Activated T-helper 9 cell treated with anti-CD3 and anti-CD28 coated beads, Interleukin-2, amount 50 U/mL, for 16 hours (primary cell): ENCODE results near the gene MPO.

Source experiments
- DNase-seq: peaks from one replicate; pipeline ENCODE4 v3.0.0-alpha.2; 2020; ENCODE audit warnings: low read depth

MPO gene, protein sequence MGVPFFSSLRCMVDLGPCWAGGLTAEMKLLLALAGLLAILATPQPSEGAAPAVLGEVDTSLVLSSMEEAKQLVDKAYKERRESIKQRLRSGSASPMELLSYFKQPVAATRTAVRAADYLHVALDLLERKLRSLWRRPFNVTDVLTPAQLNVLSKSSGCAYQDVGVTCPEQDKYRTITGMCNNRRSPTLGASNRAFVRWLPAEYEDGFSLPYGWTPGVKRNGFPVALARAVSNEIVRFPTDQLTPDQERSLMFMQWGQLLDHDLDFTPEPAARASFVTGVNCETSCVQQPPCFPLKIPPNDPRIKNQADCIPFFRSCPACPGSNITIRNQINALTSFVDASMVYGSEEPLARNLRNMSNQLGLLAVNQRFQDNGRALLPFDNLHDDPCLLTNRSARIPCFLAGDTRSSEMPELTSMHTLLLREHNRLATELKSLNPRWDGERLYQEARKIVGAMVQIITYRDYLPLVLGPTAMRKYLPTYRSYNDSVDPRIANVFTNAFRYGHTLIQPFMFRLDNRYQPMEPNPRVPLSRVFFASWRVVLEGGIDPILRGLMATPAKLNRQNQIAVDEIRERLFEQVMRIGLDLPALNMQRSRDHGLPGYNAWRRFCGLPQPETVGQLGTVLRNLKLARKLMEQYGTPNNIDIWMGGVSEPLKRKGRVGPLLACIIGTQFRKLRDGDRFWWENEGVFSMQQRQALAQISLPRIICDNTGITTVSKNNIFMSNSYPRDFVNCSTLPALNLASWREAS

DNA sequence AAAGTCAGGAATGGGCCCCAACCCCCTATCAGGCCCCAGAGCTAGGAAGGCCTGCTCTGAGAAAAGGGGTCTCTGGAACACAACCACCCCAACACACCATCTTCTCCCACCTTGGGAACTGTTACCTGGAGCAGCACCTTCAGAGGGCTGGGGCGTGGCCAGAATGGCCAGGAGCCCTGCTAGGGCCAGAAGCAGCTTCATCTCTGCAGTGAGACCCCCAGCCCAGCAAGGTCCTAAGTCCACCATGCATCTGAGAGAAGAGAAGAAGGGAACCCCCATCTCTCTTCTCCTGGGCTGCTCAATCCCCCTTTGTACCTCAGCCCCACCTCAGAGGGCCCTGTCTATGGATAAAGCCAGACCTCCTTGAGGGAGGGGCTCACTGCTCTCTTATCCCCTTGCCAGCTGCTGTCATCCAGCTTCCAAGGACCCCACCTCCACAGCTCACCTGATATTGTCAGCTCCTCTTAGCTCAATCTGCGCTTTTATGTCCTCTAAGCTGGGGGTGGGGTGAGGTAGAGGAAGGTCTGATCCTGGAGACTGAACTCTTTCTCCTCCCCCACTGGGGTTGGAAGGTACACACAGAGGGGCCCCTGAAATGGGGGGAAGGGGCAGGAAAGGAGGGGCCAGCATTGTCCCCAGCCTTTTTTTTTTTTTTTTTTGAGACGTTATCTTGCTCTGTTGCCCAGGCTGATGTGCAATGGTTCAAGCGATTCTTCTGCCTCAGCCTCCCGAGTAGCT, at the start of gene MPO:
MPO (minus strand) TSS at position 456 of the 738 bp plus-strand sequence; CDS start at position 279, 177 bp downstream.
- DNase-seq, result no peak

DNA sequence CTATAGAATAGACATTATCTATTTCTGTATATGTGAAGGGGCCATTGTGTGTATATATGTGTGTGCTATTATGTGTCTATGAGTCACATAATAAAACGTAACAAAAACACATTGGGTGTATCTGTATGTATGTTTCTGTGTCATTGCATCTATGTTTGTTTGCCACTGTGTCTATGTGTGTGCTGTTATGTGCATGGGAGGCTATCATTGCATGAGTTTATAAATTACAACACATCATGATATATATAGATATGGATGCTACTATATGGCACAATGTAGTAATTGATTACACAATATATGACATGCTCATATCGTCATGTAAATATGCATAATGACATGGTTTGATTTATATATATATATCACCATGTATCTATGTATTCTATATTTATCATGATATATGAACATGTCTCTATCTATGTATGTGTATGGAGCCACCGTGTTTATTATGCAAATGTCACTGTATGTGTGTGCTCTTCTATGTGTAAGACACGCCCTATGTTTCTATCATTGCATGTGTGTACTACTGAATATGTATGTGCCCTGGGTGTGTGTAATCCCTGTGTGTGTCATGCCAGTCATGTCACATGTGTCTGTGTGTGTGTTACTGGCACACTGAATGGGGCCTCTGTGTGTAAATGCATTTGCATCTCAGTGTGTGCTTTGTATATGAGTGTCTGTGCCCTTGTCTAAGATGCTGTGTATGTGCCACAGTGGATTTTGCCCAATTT, 49.2 kb upstream of the MPO start:
- no peak for DNase-seq

DNA sequence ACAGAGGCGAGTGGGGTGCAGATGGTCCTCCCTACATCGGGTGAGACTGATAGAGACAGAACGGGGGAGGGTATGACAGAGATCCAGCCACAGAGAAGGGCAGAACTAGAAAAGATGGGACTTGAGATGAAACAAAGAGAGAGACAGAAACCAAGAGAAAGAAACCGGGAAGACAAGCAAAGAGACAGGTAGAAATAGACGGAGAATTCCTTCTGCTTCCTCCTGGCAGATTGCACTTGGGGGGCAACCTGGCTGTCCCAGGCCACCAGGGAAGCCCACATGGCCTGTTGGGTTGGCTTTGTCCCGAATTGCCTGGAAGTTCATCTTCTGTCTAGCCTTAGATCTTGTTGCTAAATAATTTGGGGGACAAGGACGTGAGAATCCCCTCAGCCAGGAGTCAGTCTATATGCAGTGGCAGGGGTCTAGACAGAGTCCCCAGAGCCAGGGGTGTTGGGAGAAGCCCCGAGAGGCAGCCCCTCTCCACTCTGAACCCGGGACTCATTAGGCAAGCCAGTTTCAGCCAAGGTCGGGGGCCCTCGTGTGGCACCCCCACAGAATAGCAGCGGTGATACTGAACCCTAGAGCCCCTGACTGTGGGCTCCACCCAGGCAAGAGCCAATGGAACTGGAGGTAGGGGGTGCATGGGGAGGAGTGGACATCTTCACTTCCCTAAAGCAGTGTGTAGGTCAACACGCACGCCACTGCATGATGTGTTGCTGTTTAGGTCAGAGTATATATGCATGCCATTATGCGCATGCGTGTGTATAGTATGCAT, 48.5 kb upstream of the MPO start:
- DNase-seq, result peak; percentile 64

DNA sequence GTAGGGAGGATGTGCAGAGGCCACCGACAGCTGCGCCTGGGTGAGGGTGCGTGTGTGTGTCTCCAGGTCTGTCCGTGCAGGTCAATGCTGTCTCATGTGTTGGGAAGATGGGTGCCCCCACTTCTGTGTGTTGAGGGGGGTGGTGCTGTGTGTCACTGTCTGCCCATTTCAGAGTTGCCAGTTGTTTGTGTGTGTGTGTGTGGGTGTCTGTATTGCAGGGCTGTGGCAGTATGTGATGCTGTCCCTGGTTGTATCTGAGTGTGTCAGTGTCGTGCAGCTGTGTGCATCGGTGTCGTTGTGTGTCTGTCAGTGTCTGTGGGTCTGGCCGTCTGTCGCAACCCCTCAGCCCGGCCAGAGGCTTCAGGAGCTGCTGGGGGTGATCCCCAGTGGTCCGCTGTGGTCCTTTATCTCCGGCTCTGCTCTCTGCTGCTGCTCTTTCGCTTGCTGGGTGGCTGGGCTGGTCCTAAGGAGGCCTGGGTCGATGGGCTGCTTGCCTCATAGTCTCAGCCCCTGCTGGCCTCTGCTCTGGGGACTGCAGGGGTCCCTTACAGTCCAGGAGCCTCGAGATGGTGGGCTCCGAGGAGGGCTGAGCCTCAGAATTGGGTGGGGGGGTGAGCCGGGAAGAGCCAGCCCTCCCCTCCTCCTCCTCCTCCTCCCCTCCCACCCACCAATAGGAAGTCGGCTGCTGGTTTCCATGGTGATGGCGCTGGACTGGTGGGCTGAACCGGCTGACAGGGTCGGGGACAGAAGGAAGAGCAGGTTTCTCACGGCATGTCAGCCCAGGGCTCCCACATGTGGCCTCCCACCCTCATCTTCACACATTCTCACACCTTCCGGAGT, 47.7 kb upstream of the MPO start, which contains the start of gene TSPOAP1:
TSPOAP1 (minus strand) TSS at position 601 of the 840 bp plus-strand sequence. CDS start 875 bp downstream, outside the sequence.
- DNase-seq, result peak; percentile 60

DNA sequence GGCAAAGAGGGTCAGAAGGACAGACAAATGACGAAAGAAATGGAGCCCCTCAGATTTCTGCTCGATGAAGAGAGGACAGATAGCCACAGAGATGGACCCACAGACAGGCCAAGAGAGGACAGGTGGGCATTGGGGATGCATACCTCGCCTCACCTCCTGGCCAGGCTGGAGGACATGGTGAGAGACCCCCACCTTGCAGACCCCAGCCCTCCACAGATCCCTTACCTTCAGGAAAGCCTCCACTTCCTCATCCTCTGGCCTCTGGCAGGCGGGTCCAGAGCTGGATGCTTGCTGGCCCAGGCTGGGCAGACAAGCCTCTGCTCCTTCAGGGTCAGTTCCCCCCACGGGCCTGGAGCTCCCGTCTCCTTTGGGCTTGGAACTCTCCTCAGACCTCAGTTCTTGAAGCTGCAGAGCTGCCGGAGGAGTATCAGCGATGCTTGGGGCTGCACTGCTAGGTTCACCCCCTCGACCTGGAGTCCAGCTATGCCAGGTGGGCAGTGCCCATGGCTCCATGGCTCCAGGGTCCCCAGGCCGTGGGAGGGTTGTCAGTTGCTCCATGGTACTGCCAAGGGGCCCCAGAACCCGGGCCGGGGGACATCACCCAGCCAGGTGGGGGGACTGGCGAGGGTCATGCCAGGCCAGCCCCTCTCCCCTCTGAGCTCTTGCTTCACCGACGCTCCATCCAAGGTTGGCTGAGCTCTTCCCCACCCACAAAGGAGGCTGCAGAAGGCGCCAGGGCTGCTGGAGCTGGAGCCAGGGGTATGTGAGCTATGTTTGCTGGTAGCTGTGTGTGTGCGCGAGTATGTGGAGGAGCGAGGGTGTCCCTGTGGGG, 46.8 kb upstream of the MPO start:
- no peak for DNase-seq

DNA sequence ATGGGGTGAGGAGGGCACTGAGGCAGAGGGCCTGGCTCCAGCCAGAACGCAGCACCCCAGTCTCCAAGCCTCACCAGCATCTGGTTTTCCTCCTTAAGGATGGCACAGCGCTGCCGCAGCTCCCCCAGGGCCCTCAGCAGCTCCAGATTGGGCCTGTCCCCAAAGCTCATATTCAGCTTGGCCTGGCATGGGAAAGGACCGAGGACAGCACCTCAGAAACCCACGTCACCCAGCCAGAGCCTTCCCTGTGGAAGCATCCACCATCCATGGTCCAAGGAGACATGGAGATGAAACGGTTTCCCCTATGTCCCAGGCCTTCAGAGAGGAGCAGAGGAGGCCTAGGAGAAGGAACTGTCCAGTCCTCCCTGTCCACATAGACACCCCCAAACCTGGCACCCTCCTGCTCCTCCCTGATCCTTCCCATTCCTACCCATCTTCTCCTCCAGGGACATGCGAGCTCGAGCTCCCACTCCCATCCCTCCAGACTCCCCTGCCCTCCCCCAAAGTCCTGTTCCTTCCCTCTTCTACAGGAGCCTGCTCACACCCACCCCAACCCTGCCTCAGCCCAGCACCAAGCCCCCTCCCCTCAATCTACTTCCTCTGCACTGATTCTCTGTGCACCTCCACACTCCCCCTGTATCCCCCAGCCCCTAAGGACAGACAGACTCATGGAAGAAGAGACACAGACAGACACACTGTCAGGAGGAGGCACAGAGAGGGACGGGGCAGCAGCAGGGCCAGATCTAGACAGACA, 46.1 kb upstream of the MPO start:
- DNase-seq, result no peak

DNA sequence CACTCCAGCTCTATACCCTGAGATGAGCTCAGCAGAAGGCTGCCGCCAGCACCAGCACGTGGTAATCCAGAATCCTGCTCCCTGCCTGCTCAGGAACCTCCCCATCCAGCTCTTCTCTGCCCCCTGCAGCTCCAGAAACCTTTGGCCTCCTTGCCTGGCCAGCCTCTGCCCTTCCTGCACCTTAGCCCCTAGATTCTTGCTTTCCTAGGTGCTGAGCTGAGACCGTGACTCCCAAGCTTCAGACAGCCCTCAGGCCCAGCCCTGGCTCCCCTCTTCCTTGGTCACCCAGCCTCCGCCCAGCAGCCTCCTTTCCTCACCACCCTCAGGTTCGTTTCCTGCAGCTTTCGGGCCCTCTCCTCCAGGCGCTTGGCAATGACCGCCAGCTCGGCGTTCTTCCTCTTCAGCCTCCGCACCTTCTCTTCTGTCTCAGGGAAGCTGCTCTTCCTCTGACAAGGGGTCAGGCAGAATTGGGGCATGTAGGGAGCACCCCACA, 45.3 kb upstream of the MPO start:
- DNase-seq, result no peak

DNA sequence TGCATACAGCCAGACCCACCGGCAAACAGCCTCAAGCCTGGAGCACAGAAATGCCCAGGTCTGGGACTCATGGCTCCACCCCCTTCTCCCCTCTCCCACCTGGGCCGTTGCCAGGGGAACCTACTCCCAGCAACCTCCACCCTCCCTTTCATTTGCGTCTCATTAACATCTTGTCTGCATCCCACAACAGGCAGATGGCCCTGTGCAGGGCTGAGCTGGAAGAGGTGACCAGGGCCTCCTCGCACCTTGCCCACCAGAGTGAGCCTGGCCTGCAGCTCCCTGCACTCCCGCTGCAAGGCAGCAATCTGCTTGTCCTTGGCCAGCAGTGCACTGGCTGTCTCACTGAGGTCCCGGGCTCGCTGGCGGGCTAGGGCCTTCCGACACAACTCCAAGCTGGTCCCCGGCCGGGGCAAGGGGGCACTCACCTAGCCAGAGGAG, 44.6 kb upstream of the MPO start:
- no peak for DNase-seq

DNA sequence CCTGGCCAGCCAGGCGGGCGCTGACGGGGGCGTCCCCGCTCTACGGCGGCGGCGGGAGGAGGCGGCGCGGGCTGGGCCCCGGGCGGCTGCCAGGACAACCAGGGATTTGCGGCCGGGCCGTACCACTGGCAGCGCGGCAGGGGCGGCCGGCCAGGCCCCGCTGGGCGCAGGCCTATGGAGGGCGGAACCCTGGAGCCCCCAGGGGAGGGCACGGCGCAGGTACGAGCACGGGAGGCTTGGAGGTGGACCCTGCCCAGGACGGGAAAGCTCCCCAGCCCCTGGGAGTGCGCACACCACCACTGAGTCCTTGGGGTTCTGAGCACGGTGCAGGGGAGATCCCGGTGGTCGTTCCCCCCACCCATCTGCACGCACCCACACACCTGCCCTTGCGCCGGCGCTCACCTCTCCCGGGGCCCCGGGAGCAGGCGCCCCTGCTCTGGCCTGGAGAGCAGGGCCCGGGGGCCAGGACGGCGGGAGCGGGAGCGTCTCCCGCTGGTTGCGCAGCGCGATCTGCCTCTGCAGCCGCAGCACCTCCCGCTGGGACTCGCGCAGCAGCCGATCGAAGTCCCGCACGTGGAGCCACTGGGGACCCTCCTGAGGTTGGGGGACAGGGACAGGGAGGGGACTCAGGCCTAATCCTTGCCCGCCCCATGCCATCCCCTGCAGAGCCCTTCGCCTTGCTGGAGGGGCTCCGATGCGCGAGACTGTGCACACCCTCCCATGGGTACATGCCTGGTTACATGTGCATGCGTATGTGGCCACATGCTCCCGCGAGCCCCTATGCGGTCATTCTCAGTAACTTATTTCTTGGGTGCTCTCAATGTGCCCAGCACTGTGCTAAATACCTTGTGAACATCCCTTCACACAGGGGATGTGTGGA, 43.9 kb upstream of the MPO start:
- DNase-seq, result no peak

DNA sequence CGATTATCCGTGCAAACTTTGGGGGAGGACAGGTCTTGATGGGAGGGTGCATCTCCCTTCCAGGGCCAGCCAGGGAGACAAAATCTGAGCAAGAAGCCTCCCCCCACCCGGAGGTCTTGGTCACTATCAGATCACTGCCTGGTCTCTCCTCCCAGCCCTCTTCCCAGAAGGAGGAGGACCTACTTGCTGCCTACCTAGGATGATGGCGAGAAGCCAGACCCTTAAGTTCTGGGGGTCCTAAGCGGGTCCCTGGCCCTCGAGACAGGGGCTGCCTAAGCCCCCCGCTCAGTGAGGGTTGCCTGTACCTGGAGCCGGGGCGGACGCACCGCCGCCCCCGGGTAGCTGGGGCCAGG, 43.3 kb upstream of the MPO start:
- DNase-seq, result no peak

DNA sequence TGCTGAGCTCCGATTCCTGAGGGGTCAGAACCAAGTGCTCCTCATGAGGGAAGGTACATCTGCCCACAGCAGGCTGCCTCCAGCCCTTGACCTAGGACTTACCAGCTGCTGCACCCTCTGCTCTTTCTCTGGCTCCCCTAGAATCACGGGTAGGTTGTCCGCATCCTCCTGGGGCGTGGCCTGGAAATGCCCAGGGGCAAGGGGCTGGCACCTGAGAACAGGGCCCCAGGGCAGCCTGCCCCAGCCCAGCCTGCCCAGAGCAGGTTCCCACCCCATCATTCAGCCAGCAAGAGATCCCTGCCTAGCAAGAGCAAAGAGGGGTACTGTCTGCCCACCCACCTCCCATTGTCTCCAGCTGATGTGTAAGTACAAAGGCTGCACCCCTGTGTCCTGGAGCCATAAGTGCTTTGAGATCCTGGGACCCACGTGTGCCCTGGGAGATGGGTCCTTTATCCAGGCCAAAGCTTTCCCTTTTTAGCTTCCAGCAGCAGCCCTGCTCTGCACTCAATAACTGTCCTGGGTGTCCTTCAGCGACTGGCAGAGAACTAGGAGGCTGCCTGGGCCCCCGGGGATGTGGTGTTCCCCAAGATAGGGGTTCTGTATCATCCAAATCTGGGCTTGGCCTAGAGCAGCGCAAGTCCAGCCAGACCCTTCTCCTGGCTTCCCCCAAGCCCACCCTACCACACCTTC, 42.8 kb upstream of the MPO start:
- no peak for DNase-seq

DNA sequence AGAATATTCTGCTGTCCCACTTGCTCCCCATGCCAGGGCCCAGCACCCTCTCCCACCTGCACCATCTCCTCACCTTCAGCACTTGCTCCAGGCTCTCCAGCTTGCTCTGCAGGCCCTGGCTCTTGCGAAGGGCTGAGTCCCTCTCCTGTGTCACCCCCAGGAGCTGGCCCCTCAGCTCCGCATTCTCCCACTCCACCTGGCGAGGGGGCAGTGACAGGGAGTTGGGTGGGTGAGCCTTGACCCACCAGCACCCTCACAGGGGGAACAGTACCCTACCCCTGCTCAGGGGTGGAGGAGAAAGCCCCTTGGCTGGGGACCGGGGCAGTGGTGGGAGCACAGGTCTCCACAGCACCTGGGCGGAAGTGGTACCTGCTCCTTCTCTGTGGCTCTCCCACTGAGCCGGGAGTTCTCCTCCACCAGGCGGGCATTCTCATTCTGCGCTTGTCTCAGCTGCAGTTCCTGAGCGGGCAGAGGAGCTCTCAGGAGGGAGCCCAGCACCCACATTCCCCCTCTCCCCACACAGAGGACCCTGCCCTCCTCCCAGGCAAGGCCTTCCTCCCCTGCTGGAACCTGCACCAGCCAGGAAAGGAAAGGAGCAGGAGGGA, 41.9 kb upstream of the MPO start:
- no peak for DNase-seq

DNA sequence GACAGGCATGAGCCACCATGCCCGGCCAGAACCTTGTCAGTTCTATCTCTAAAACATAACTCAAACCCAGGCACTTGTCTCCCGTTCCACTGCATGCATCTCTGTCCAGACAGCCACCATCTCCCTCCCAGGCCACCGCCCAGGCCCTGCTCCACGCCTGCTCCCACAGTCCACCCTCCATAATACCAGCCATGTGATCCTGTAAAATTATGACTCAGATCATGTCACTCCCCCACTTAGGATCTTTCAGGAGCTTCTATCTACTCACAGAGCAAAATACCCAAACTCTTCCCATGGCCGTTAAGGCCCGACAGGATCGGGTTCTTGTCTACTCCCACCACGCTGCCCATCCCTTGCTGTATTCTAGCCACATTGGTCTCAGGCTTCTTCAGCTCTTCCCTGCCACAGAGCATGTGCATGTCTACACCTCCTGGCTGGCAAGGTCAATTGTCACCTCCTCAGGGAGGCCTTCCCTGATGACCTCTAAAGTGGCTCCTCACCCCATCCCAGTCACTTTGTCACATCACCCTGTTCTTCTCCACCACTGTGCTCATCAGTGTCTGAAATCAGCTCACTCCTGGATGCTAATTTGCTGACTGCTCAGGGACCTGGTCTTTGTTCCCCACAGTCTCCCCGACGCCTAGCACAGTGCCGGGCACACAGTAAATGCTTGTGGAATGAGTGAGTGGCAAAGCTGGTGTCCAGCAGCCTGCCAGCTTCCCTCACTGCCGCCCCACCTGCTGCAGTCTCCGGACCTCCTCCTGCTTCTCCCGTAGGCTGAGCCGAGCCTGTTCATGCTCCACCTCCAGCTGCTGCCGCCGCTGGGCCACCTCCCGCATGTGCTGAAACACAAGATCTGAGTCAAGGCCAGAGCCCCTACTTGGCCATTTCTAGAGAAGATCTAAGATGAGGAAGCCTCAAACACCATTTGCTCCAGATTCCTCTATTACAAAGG, 41.1 kb upstream of the MPO start:
- DNase-seq, result no peak

DNA sequence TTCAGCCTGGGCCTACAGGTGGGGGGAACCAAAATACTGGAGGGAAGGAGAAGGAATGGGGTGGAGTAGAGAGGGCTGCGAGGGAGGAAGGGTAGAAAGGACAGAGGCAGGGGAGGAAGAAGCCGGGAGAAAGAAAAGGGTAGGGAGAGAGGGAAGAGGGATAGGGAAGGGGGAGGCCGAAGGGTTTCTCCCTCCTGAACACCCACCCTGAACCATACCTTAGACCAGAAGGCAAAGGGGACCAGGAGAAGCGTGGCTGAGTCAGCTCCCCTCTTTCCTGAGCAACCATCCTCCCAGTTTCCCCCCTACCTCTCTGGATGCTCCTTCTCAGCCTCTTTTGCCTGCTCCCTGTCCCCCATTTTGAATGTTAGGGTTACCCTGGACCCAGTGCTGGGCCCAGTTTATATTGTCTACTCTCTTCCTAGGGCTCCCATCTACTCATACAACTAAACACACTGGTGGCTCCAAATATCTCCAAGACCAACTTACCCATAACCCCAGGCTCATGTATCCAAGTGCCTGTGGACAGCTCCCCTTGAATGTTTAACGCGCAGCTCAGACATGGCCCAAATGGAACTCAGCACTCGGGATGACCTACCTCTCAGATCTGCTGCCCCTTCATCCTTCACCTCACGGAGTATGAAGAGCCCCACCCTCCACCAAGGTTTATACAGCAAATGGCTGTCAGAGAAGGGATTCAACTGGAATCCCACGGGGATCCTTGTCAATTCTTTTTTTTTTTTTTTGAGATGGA, 40.0 kb upstream of the MPO start:
- no peak for DNase-seq
